K562 (cell line): ENCODE data around the gene BDH1.

Source experiments
- DACH1 ChIP-seq: fragments of 450-650 bp; IDR thresholded peaks from 2 replicates; pipeline ENCODE4 v1.6.1; 2018; ENCODE audit not compliant: partially characterized antibody
- E2F1 ChIP-seq: sonication (generic); formaldehyde crosslinking; IDR thresholded peaks from 2 replicates; pipeline ENCODE4 v1.8.1; 2023; ENCODE audit warnings: mild to moderate bottlenecking, missing genetic modification reagents, moderate library complexity
- POLR2AphosphoS5 ChIP-seq: IDR thresholded peaks from 2 replicates; pipeline ENCODE4 v1.6.1; 2011; ENCODE audit warnings: mild to moderate bottlenecking, low read depth, low read length, moderate library complexity; ENCODE audit not compliant: control insufficient read depth, insufficient read depth
- SOX6 ChIP-seq: fragments of 450-650 bp; IDR thresholded peaks from 2 replicates; pipeline ENCODE4 v1.6.1; 2014; ENCODE audit warnings: mild to moderate bottlenecking
- SRSF3 ChIP-seq: fragments of 200-400 bp; formaldehyde crosslinking; IDR thresholded peaks from 2 replicates; pipeline ENCODE4 v1.6.1; 2016; ENCODE audit warnings: mild to moderate bottlenecking, low read length, moderate library complexity; ENCODE audit not compliant: insufficient read depth
- ZBED1 ChIP-seq: IDR thresholded peaks from 2 replicates; pipeline ENCODE4 v1.6.1; 2014
- ZKSCAN1 ChIP-seq: fragments of 150-350 bp; IDR thresholded peaks from 2 replicates; pipeline ENCODE4 v1.6.1; 2016; ENCODE audit warnings: low read depth, low read length

- no peak for TF ChIP-seq SOX6
- TF ChIP-seq SRSF3: no peak
- TF ChIP-seq E2F1: no peak
- TF ChIP-seq POLR2AphosphoS5: no peak
- TF ChIP-seq ZKSCAN1: no peak
- TF ChIP-seq DACH1: no peak
- TF ChIP-seq ZBED1: no peak
Observed at GRCh38 chr3:197533927-197534725, 21.6 kb downstream of the BDH1 start.
